ENCODE data around the gene PRKN.

Gene PRKN

DNA sequence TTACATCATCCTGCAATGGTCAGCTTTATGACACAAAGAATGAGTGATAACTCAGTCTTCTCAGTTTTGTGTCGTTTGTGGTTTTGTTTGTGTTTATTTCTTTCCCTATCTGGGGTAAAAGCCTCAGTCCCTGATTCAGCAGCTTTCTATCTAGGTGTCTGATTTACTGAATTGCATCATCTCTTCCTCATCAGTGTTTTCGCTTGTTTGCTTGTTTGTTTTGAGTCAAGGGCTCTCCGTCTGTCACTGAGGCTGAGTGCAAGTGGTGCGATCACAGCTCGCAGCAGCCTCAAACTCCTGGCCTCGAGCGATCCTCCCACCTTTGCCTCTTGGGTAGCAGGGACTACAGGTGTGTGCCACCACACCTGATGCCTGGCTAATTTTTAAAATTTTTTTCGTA is 548.9 kb downstream of the PRKN start:
- no peak for DNase-seq (ENCODE audit: low spot score)
- in situ Hi-C loops (cut with MboI; ENCODE audit: low sequenced_read_pairs, unreplicated experiment): no loop called here
- TF ChIP-seq CTCF (IDR thresholded peaks at IDR 0.05; ENCODE audit: borderline replicate concordance, control extremely low read depth, extremely low read depth, insufficient read depth, missing control alignments): no peak

DNA sequence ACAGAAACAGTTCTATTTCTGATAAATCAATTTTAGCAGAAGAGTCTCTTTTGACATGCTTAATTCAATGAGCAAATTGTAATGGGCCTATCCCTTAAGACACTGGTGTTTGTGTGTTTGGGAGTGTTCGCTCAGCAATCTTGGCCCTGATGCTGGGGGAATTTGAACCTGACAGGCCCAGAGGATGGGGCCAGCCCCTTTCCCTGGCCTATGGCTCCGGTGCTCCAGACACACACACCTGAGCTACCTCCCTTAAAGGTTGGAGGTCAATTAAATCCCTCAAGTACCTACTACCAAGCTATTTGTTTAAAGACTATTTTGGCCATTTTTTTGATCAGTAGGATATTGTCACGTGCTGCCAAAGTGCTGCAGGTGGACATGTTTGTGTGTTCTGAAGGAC is 549.3 kb downstream of the PRKN start:
- in situ Hi-C loops (cut with MboI; ENCODE audit: low sequenced_read_pairs, unreplicated experiment): no loop called here
- TF ChIP-seq CTCF (IDR thresholded peaks at IDR 0.05; ENCODE audit: borderline replicate concordance, control extremely low read depth, extremely low read depth, insufficient read depth, missing control alignments): no peak
- DNase-seq (ENCODE audit: low spot score): no peak

DNA sequence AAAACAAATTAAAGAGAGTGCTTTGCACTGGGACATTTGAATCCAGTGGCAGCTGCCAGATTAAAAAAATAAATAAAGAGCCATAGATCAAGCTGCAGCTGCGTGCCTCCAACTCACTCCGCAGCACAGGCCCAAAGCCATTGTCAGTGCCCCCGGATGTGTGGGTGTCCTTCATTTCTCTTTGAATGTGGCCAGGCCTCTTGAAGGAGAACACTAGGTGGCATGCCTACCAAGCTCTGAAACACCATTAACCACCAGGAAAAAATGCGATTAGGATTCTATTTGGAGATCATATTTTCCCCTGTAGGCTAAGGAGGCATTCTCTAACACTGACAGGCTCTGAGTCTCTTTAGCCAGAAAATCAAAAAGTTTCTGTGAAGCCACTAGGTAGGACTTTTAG is 549.8 kb downstream of the PRKN start:
- in situ Hi-C loops (cut with MboI; ENCODE audit: low sequenced_read_pairs, unreplicated experiment): no loop called here
- DNase-seq (ENCODE audit: low spot score): no peak

DNA sequence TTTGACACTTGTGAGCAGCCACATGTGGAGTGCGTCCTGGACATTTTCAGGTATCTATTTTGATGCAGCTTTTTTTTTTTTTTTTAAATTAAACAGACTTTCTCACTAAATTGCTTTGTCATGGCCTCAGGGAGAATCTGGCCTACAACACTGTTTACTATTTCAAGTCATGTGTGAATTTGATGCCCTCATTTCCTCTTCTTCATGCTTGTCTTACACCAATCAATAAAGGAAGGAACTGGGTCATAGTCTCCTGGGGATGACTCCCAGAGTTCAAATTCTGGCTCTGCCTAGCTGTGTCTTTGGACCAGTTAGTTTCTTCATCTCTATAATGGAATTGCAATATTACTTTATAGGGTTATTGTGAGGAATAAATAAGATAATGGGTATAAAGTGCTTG is 554.1 kb downstream of the PRKN start:
- in situ Hi-C loops (cut with MboI; ENCODE audit: low sequenced_read_pairs, unreplicated experiment): no loop called here
- no peak for DNase-seq (ENCODE audit: low spot score)
- no peak for TF ChIP-seq CTCF (IDR thresholded peaks at IDR 0.05; ENCODE audit: borderline replicate concordance, control extremely low read depth, extremely low read depth, insufficient read depth, missing control alignments)

More for the DNA sequence above, 549.8 kb downstream of the PRKN start:
- TF ChIP-seq CTCF (IDR thresholded peaks at IDR 0.05; ENCODE audit: borderline replicate concordance, control extremely low read depth, extremely low read depth, insufficient read depth, missing control alignments): no peak

GRCh38 chr6:162165479-162165878 is 562.1 kb downstream of the PRKN start:
- TF ChIP-seq CTCF (IDR thresholded peaks at IDR 0.05; ENCODE audit: borderline replicate concordance, control extremely low read depth, extremely low read depth, insufficient read depth, missing control alignments): no peak
- in situ Hi-C loops (cut with MboI; ENCODE audit: low sequenced_read_pairs, unreplicated experiment): no loop called here
- DNase-seq (ENCODE audit: low spot score): no peak

DNA sequence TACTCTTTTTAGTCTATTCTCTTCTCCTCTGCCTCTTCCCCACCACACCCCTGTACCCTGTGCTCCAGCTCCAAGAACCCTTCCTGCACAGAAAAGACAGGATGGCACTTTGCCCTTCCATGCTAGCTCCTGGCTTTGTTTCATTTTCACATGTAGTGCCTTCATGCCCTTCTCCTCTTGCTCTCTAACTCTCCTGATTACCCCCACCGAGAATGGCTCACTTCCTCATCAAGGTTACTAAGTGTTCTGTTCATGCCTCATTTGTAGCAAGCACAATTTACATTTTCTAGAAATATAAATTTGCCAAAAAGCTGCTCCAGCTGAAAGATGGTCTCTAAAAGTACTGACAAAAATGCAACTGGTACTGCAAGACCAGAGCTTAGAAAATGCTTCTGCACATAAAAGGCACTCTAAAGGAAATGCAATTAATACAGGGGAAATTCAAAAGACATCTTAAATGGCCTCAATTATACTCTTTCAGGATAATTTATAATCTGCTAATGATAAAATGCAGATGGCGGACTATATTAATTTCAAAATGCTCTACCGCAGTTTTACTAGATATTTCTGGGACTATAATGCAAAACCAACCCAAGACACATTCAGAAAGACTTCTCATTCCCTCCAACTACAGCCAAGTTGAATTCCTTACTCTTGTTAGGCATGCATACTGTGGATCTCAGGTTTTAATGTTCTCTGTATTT is 570.2 kb downstream of the PRKN start:
- no peak for TF ChIP-seq CTCF (IDR thresholded peaks at IDR 0.05; ENCODE audit: borderline replicate concordance, control extremely low read depth, extremely low read depth, insufficient read depth, missing control alignments)
- DNase-seq (ENCODE audit: low spot score): no peak
- in situ Hi-C loops (cut with MboI; ENCODE audit: low sequenced_read_pairs, unreplicated experiment): no loop called here

Measured in GM13976 (cell line).